Spleen (tissue), 11 donors: Measurements from ENCODE around the gene PPP2R2D. TPM values are rescaled to one million over a fixed set of nuclear protein-coding genes. Genes with fewer than 3 reads are reported as not detected.
A peak's percentile ranks its signal among the peaks of the same experiment; 100 is the strongest.
"Not testable (repeated sequence)": the region's sequence is repeated elsewhere in the genome, so short reads cannot be mapped to it uniquely, and the experiment has no call there.

Source experiments
- DNase-seq: peaks from one replicate; pipeline ENCODE4 v3.0.0-alpha.2; 2020
- H3K27ac ChIP-seq, 8 donors: fragments of 200-600 bp; sonication (generic) in 7 of 8; 1 replicate in 4 of 8; 2 replicates in 4 of 8; pipeline versions ENCODE4 v1.5.0 to v1.8.0; 2016 to 2021; ENCODE audit warnings: inconsistent platforms in 4 of 8, mild to moderate bottlenecking in 4 of 8, moderate library complexity in 1 of 8
- H3K27me3 ChIP-seq, 7 donors: fragments of 200-600 bp; sonication (generic) in 6 of 7; replicated peaks in 1 of 7; 1 replicate in 4 of 7; 2 replicates in 3 of 7; pipeline versions ENCODE4 v1.5.0 to v1.8.0; 2016 to 2021; ENCODE audit warnings: inconsistent platforms in 3 of 7, mild to moderate bottlenecking in 1 of 7
- H3K36me3 ChIP-seq, 6 donors: fragments of 200-600 bp; sonication (generic) in 5 of 6; 1 replicate in 4 of 6; 2 replicates in 2 of 6; pipeline versions ENCODE4 v1.5.0 to v1.8.0; 2016 to 2021; ENCODE audit warnings: inconsistent platforms in 2 of 6
- H3K4me1 ChIP-seq, 6 donors: fragments of 200-600 bp; sonication (generic) in 5 of 6; 1 replicate in 3 of 6; 2 replicates in 3 of 6; pipeline versions ENCODE4 v1.5.0 to v1.8.0; 2016 to 2021; ENCODE audit warnings: inconsistent platforms in 3 of 6
- H3K4me3 ChIP-seq, 8 donors: fragments of 200-600 bp; sonication (generic) in 7 of 8; 1 replicate in 4 of 8; 2 replicates in 4 of 8; pipeline versions ENCODE4 v1.5.0 to v1.8.0; 2016 to 2021; ENCODE audit warnings: inconsistent platforms in 4 of 8, mild to moderate bottlenecking in 4 of 8, moderate library complexity in 2 of 8
- H3K9me3 ChIP-seq, 8 donors: fragments of 200-600 bp; sonication (generic) in 7 of 8; 1 replicate in 4 of 8; 2 replicates in 4 of 8; pipeline versions ENCODE4 v1.5.0 to v1.8.0; 2016 to 2021; ENCODE audit warnings: inconsistent platforms in 4 of 8
- CTCF ChIP-seq, 11 experiments: fragments of 200-600 bp in 7 of 11; fragments of 450-650 bp in 4 of 11; sonication (generic) in 4 of 11; IDR thresholded peaks in 8 of 11; conservative IDR thresholded peaks in 3 of 11; 1 replicate in 7 of 11; 2 replicates in 4 of 11; pipeline versions ENCODE4 v1.4.0 to v1.8.0; 2016 to 2021; ENCODE audit warnings: antibody characterized with exemption in 11 of 11, inconsistent platforms in 4 of 11, mild to moderate bottlenecking in 1 of 11
- POLR2A ChIP-seq, 3 donors: fragments of 450-650 bp; IDR thresholded peaks; one replicate each; pipeline ENCODE4 v1.5.1; 2017; ENCODE audit warnings: antibody characterized with exemption in 3 of 3, mild to moderate bottlenecking in 1 of 3
- POLR2AphosphoS5 ChIP-seq, 3 donors: sonication (generic); formaldehyde crosslinking; IDR thresholded peaks; one replicate each; pipeline ENCODE4 v1.5.1; 2017; ENCODE audit warnings: antibody characterized with exemption in 3 of 3
- WGBS, 5 donors: extraction: QIAGEN DNeasy Blood & Tissue Kit in 3 of 5; methylation state at CpG; one replicate each; pipeline versions ENCODE4 v1.1.5 to v1.1.7; 2013 to 2018; 5-methylcytosine and 5-hydroxymethylcytosine counted together
- intact Hi-C: fragments of 100-400 bp; cut with DNase I; formaldehyde crosslinking; loops from one replicate; pipeline ENCODE4 v1.15.0; 2023; ENCODE audit warnings: low total_unique reads
- polyA plus RNA-seq, 3 donors: library from polyadenylated mRNA; stranded (reverse); fragments of 200-250 nt; gene quantifications; one replicate each; pipeline ENCODE4 v1.2.1, GENCODE V29; 2013
- total RNA-seq, 7 donors: library from RNA; depleted of rRNA in 3 of 7; stranded (reverse); fragments of >200 nt in 3 of 7; fragmentation: NEBNext Ultra II Directional in 4 of 7; extraction: Animal tissue kit (Norgen Biotek cat#: 25700) in 4 of 7; gene quantifications; one replicate each; pipeline versions ENCODE4 v1.1.0 to v1.2.1, GENCODE V29; 2016 to 2021
- donor health status: healthy with polysubstance abuse.
- donor health status: DM: no; HTN: no; CAD: no; lungs with moderate emphysema.
- donor health status: DM: no; HTN: no; CAD: no.
- donor health status: Bipolar disorder and iron deficiency.
- donor health status: healthy.
- donor health status: DM: no; HTN: no; CAD: no.
- donor health status: DM: yes; HTN: yes; CAD: no.

Gene PPP2R2D
- total and polyA plus RNA-seq, 10 donors = 15.6 to 41.2 (median 32.0) TPM

- no peak overlapping the region for H3K27ac ChIP-seq
- 85 to 90% (median 89%) methylated on average over 6 of the region's 6 CpGs for WGBS, 5 donors
- H3K9me3 ChIP-seq = no peaks in the 10 kb centered on the region
- intact Hi-C loops = no loop called here
- no peak overlapping the region for H3K4me3 ChIP-seq
- no peak for TF ChIP-seq CTCF (IDR thresholded peaks at IDR 0.05 in 8 of 11, conservative IDR thresholded peaks at IDR 0.05 in 3 of 11)
- no peak for TF ChIP-seq POLR2AphosphoS5 (IDR thresholded peaks at IDR 0.05)
- no peak for TF ChIP-seq POLR2A (IDR thresholded peaks at IDR 0.05)
- no peaks in the 10 kb centered on the region for H3K36me3 ChIP-seq
- H3K4me1 ChIP-seq = peaks cover 0 to 36% (median 31%) of the 10 kb centered on the region in 6 donors
- H3K27me3 ChIP-seq = peaks cover 0 to 28% (median 0%) of the 10 kb centered on the region in 7 donors
- peak; percentile 10 for DNase-seq
Observed at GRCh38 chr10:131983780-131984179, 83.0 kb downstream of the PPP2R2D start.

GRCh38 chr10:131986851-131987250 is 86.0 kb downstream of the PPP2R2D start:
- H3K4me1 ChIP-seq, H3K27ac ChIP-seq, H3K9me3 ChIP-seq, DNase-seq, intact Hi-C loops, H3K36me3 ChIP-seq, H3K4me3 ChIP-seq: not testable (repeated sequence)
- 94 to 100% (median 95%) methylated on average over 7 of the region's 7 CpGs for WGBS, 5 donors
- H3K27me3 ChIP-seq = peaks cover 0 to 12% (median 0%) of the 10 kb centered on the region in 7 donors

GRCh38 chr10:131987301-131987700 is 86.5 kb downstream of the PPP2R2D start:
- H3K4me1 ChIP-seq, intact Hi-C loops, DNase-seq, H3K27ac ChIP-seq, H3K36me3 ChIP-seq, H3K27me3 ChIP-seq, H3K4me3 ChIP-seq, H3K9me3 ChIP-seq: not testable (repeated sequence)
- WGBS, 5 donors = 89 to 94% (median 92%) methylated on average over 4 to 5 of the region's 5 CpGs

GRCh38 chr10:131987786-131988185 is 87.0 kb downstream of the PPP2R2D start:
- intact Hi-C loops, H3K36me3 ChIP-seq, H3K4me3 ChIP-seq, DNase-seq, H3K27me3 ChIP-seq, H3K27ac ChIP-seq, H3K9me3 ChIP-seq, H3K4me1 ChIP-seq: not testable (repeated sequence)
- WGBS, 5 donors = 94 to 100% (median 99%) methylated on average over 2 to 3 of the region's 3 CpGs

- Histone ChIP-seq H3K36me3 (no peaks in the 10 kb centered on the region), H3K9me3 (no peaks in the 10 kb centered on the region), H3K4me3 (no peak overlapping the region), H3K27me3 (no peaks in the 10 kb centered on the region), H3K4me1 (peaks cover 0 to 6% (median 5%) of the 10 kb centered on the region in 6 donors), H3K27ac (no peak overlapping the region)
- TF ChIP-seq POLR2A (IDR thresholded peaks at IDR 0.05) = no peak
- no peak for TF ChIP-seq CTCF (IDR thresholded peaks at IDR 0.05 in 8 of 11, conservative IDR thresholded peaks at IDR 0.05 in 3 of 11)
- TF ChIP-seq POLR2AphosphoS5 (IDR thresholded peaks at IDR 0.05) = no peak
- no peak for DNase-seq
- intact Hi-C loops = no loop called here
- WGBS, 5 donors = 82 to 92% (median 85%) methylated on average over 3 of the region's 3 CpGs
Observed at GRCh38 chr10:131991726-131992125, 90.9 kb downstream of the PPP2R2D start.

- Histone ChIP-seq H3K27me3 (no peaks in the 10 kb centered on the region), H3K36me3 (no peaks in the 10 kb centered on the region), H3K27ac (no peak overlapping the region), H3K9me3 (no peaks in the 10 kb centered on the region), H3K4me3 (no peak overlapping the region), H3K4me1 (peaks cover under 1 to 21% (median 16%) of the 10 kb centered on the region in 6 donors)
- DNase-seq = peak; percentile 39
- WGBS, 5 donors = 90 to 95% (median 90%) methylated on average over 14 of the region's 14 CpGs
- intact Hi-C loops = no loop called here
- TF ChIP-seq CTCF (IDR thresholded peaks at IDR 0.05 in 8 of 11, conservative IDR thresholded peaks at IDR 0.05 in 3 of 11) (no peak), POLR2AphosphoS5 (IDR thresholded peaks at IDR 0.05) (no peak), POLR2A (IDR thresholded peaks at IDR 0.05) (no peak)
Observed at GRCh38 chr10:131993275-131993674, 92.5 kb downstream of the PPP2R2D start.
